ENCODE data around the gene CDK6. TPM values are rescaled to one million over a fixed set of nuclear protein-coding genes. Genes with fewer than 3 reads are reported as not detected.

Gene CDK6
- total RNA-seq, 1 donor from 2014 or later, result 7.3 TPM

DNA sequence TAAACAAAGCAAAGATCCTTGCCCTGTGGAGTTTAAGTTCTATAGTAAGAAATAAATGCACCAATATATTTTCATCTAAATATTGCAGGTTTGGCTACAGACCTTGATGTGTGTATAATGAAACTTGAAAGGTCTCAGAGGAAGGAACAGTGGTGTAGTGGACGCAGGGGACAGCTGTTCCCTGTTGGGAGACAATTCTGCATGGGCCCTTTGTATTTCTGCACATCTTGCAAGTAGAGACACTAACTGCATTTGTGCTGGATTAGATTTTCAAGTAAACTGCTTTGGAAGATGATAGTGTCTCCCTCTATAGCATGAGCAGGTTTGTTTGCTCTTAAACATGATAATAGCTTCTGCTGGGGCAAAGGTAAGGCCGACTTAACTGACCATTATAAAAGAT, 188.7 kb downstream of the CDK6 start:
- H3K9me3 ChIP-seq, result no peaks in the 10 kb centered on the region
- H3K27ac ChIP-seq, result no peak overlapping the region
- DNase-seq (ENCODE audit: low spot score in 2 of 2), result no peak
- H3K27me3 ChIP-seq, result no peaks in the 10 kb centered on the region
- no peak overlapping the region for H3K4me3 ChIP-seq
- H3K36me3 ChIP-seq, result no peaks in the 10 kb centered on the region
- TF ChIP-seq, protein P1, sequence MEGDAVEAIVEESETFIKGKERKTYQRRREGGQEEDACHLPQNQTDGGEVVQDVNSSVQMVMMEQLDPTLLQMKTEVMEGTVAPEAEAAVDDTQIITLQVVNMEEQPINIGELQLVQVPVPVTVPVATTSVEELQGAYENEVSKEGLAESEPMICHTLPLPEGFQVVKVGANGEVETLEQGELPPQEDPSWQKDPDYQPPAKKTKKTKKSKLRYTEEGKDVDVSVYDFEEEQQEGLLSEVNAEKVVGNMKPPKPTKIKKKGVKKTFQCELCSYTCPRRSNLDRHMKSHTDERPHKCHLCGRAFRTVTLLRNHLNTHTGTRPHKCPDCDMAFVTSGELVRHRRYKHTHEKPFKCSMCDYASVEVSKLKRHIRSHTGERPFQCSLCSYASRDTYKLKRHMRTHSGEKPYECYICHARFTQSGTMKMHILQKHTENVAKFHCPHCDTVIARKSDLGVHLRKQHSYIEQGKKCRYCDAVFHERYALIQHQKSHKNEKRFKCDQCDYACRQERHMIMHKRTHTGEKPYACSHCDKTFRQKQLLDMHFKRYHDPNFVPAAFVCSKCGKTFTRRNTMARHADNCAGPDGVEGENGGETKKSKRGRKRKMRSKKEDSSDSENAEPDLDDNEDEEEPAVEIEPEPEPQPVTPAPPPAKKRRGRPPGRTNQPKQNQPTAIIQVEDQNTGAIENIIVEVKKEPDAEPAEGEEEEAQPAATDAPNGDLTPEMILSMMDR (IDR thresholded peaks at IDR 0.05), result no peak
- intact Hi-C loops (cut with DNase I), result no loop called here
- H3K4me1 ChIP-seq, result no peaks in the 10 kb centered on the region

DNA sequence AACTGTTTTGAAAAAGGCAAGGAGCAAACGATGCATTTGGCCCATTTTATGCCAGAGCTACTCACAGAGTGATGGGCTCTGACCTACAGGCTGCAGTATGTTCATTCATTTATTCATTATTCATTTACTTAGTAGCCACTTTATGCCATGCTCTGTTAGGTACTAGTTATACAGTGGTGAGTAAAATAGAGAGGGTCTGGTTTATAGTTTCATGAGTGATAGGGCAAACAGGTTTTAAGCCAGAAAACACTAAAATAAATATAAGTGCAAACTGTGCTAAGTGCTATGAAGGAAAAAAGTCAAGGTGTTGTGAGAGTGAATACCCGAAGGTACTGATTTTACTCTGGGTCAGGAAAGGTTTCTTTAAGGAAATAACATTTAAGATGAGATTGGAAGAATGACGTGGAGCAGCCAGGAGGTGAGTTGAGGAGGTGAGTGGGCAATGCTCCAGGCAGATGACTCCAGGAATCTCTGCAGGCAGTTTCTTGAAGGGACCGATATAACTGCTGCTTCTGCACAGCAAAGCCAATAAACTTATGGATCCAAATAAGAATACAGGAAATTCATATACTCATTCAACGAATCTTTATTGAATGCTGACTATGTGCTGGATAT, 189.3 kb downstream of the CDK6 start:
- DNase-seq (ENCODE audit: low spot score in 2 of 2), result no peak
- Histone ChIP-seq H3K4me3 (no peak overlapping the region), H3K27me3 (no peaks in the 10 kb centered on the region), H3K9me3 (no peaks in the 10 kb centered on the region), H3K27ac (no peak overlapping the region), H3K36me3 (no peaks in the 10 kb centered on the region), H3K4me1 (no peaks in the 10 kb centered on the region)
- TF ChIP-seq, protein P1 (IDR thresholded peaks at IDR 0.05), result no peak
- intact Hi-C loops (cut with DNase I), result no loop called here

DNA sequence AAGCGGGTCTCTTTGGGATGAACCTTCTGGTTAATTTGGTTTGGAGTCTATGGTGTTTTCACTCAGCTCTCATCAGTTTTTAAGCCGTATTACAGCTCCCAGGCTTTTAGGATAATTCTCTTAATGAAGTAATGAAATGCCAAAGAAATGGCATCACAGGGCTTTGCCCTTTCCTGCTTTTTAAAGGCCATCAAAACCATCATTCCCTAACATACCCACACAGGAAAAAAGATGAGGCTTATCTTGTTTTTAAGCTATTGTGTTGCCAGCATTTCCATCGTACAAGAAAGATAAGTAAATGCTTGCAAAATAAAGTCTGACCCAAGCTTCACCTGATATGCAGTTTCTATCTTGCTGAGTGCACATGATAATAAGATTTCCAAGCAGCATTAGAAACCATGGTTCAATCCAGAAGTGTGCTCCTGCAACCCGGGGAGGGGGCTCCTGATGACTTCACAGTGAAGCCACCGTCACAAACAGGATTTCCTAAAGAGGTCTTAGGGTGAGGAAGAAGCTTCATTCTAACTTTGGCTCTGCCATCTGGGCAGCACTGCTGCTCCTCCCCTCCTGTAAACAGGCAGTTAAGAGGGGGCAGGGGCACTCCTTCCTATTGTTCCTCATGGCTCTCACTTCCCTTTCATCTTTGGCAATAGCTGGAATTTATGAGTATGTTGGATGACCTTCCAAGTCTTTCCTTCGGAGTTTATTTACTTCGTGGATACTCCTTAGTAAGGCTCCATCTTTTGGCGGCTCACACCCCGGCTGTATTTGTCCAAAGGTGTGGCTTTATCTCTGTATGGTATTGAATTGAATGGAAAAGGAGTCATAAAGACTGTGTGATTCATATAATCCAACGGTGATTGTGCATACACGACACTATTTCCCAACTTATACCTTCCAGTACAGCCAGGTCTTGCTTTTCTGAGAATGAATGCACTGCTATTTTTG, 191.0 kb downstream of the CDK6 start:
- Histone ChIP-seq H3K27ac (no peak overlapping the region), H3K27me3 (no peaks in the 10 kb centered on the region), H3K9me3 (no peaks in the 10 kb centered on the region), H3K4me3 (no peak overlapping the region), H3K36me3 (no peaks in the 10 kb centered on the region), H3K4me1 (no peaks in the 10 kb centered on the region)
- intact Hi-C loops (cut with DNase I), result no loop called here
- no peak for DNase-seq (ENCODE audit: low spot score in 2 of 2)
- TF ChIP-seq, protein P1 (IDR thresholded peaks at IDR 0.05), result no peak

DNA sequence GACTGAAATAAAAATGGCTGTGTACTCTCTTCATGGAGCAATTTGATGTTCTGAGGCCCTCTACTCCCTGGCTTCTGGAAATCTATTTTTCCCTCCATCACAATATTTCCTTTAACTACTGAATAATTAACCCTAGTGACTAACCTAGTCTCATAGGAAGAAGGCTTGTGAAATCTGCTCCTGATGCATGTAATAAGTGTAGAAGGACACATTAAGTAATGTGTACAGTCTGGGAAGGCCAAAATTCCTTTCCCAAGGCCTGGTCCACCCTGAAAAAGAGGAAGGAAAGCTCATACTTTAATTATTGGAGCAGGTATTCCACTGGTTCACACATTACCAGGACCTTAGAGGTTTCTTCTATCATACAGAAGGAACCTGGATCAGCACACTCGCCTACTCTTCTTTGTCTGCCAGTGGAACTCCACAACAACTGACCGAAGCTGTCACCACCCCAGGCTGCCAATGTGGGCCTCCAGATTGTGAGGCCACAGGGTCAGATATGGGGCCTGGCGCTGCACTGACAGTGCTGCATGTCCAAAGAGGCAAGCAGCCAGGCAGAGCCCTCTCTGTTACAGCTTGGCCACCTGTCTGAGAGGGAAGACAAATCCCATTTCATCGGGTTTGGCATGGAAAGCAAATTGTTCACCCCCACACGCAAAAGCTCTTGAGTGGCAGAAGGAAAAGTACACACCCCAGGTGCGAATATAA, 191.8 kb downstream of the CDK6 start:
- no peak overlapping the region for H3K27ac ChIP-seq
- H3K4me1 ChIP-seq, result no peaks in the 10 kb centered on the region
- intact Hi-C loops (cut with DNase I), result no loop called here
- no peaks in the 10 kb centered on the region for H3K36me3 ChIP-seq
- no peaks in the 10 kb centered on the region for H3K27me3 ChIP-seq
- no peak overlapping the region for H3K4me3 ChIP-seq
- H3K9me3 ChIP-seq, result no peaks in the 10 kb centered on the region
- no peak for DNase-seq (ENCODE audit: low spot score in 2 of 2)
- TF ChIP-seq, protein P1 (IDR thresholded peaks at IDR 0.05), result no peak

DNA sequence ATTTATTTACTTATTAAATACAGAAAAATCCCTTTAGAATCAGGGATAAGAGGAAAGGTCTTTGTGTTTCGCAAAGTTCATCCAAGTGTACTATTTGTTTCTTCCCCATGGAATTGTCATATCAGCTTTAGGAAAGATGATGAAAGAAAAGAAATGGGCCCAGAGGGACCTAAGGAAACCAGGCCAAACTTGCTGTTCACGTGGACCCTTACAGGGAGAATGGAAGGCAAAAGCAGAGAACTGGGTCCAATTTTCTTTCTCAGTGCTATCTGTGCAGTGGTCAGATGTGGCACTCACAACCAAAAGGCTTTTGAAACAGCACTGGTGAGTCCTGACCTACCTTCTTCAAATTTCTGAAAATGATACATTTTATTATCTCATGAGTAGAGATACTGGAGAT, 192.6 kb downstream of the CDK6 start:
- Histone ChIP-seq H3K36me3 (no peaks in the 10 kb centered on the region), H3K9me3 (no peaks in the 10 kb centered on the region), H3K27me3 (no peaks in the 10 kb centered on the region), H3K27ac (no peak overlapping the region), H3K4me1 (no peaks in the 10 kb centered on the region), H3K4me3 (no peak overlapping the region)
- TF ChIP-seq, protein P1 (IDR thresholded peaks at IDR 0.05), result no peak
- no peak for DNase-seq (ENCODE audit: low spot score in 2 of 2)
- intact Hi-C loops (cut with DNase I), result no loop called here

Measured in ascending aorta (tissue), 2 donors.